HepG2 (cell line): ENCODE data around the gene NEAT1. TPM values are rescaled to one million over a fixed set of nuclear protein-coding genes. Genes with fewer than 3 reads are reported as not detected.
A peak's percentile ranks its signal among the peaks of the same experiment; 100 is the strongest.

Experiments
- CBFB ChIP-seq: sonication (generic); formaldehyde crosslinking; IDR thresholded peaks from 2 replicates; pipeline ENCODE4 v1.4.0; 2020; ENCODE audit warnings: missing genetic modification reagents
- FLYWCH1 ChIP-seq: sonication (generic); formaldehyde crosslinking; IDR thresholded peaks from 2 replicates; pipeline ENCODE4 v1.8.1; 2023; ENCODE audit warnings: mild to moderate bottlenecking, missing genetic modification reagents
- GFI1 ChIP-seq: sonication (generic); formaldehyde crosslinking; IDR thresholded peaks from 2 replicates; pipeline ENCODE4 v1.5.0; 2020; ENCODE audit warnings: missing genetic modification reagents, mild to moderate bottlenecking, borderline replicate concordance
- HCFC1 ChIP-seq: fragments of 150-350 bp; IDR thresholded peaks from 2 replicates; pipeline ENCODE4 v1.6.1; 2014; ENCODE audit warnings: low read depth, low read length
- IRF2 ChIP-seq: IDR thresholded peaks from 2 replicates; pipeline ENCODE4 v1.6.1; 2018; ENCODE audit warnings: missing genetic modification reagents, missing compliant biosample characterization
- MAFG ChIP-seq: sonication (generic); formaldehyde crosslinking; IDR thresholded peaks from 2 replicates; pipeline ENCODE4 v1.5.1; 2020; ENCODE audit warnings: mild to moderate bottlenecking, missing genetic modification reagents
- SCMH1 ChIP-seq: sonication (generic); formaldehyde crosslinking; IDR thresholded peaks from 2 replicates; pipeline ENCODE4 v1.9.0; 2021; ENCODE audit warnings: missing genetic modification reagents, mild to moderate bottlenecking, borderline replicate concordance
- SMYD3 ChIP-seq: sonication (generic); formaldehyde crosslinking; IDR thresholded peaks from 2 replicates; pipeline ENCODE4 v1.8.1; 2023; ENCODE audit warnings: mild to moderate bottlenecking, missing genetic modification reagents
- SRSF4 ChIP-seq: fragments of 200-400 bp; formaldehyde crosslinking; IDR thresholded peaks from one replicate; pipeline ENCODE4 v1.6.1; 2018; ENCODE audit warnings: mild to moderate bottlenecking, low read depth, low read length, moderate library complexity; ENCODE audit not compliant: poor library complexity, severe bottlenecking
- ZFP37 ChIP-seq: sonication (generic); formaldehyde crosslinking; IDR thresholded peaks from 2 replicates; pipeline ENCODE4 v1.4.0; 2020; ENCODE audit warnings: missing genetic modification reagents, borderline replicate concordance
- ZNF343 ChIP-seq: sonication (generic); formaldehyde crosslinking; IDR thresholded peaks from 2 replicates; pipeline ENCODE4 v1.4.0; 2020; ENCODE audit warnings: mild to moderate bottlenecking, missing genetic modification reagents
- ZNF501 ChIP-seq: sonication (generic); formaldehyde crosslinking; IDR thresholded peaks from 2 replicates; pipeline ENCODE4 v1.5.1; 2020; ENCODE audit warnings: mild to moderate bottlenecking, moderate library complexity, missing genetic modification reagents
- ZNF558 ChIP-seq: sonication (generic); formaldehyde crosslinking; IDR thresholded peaks from 2 replicates; pipeline ENCODE4 v1.9.0; 2022; ENCODE audit warnings: mild to moderate bottlenecking, missing genetic modification reagents, borderline replicate concordance
- ZNF713 ChIP-seq: sonication (generic); formaldehyde crosslinking; IDR thresholded peaks from 2 replicates; pipeline ENCODE4 v1.4.0; 2020; ENCODE audit warnings: mild to moderate bottlenecking, missing genetic modification reagents
- ZSCAN30 ChIP-seq: sonication (generic); formaldehyde crosslinking; IDR thresholded peaks from 2 replicates; pipeline ENCODE4 v1.5.0; 2020; ENCODE audit warnings: mild to moderate bottlenecking, missing genetic modification reagents
- polyA plus RNA-seq, 8 experiments: library from polyadenylated mRNA; depleted of rRNA in 3 of 8; stranded (reverse) in 7 of 8; unstranded in 1 of 8; fragments of >200 nt; fragmentation: Illumina TruSeq in 4 of 8; extraction: Trizol in 4 of 8; gene quantifications; 2 replicates each; pipeline versions ENCODE4 v1.2.1 to v1.2.3, GENCODE V29; 2011 to 2016; ENCODE audit warnings: low read depth in 4 of 8, missing spikeins in 1 of 8, mixed read lengths in 1 of 8; ENCODE audit not compliant: insufficient read depth in 1 of 8
- total RNA-seq, 5 experiments: library from RNA; depleted of rRNA; stranded (reverse); fragments of >200 nt; fragmentation: Illumina TruSeq; extraction: Trizol; gene quantifications; 2 replicates each; pipeline ENCODE4 v1.2.3, GENCODE V29; 2016; ENCODE audit warnings: low read depth in 1 of 5
- TF ChIP-seq, protein P1 (sequence below): sonication (generic); formaldehyde crosslinking; IDR thresholded peaks from 2 replicates; pipeline ENCODE4 v1.5.1; 2020; ENCODE audit warnings: missing genetic modification reagents, mild to moderate bottlenecking, borderline replicate concordance
- TF ChIP-seq, protein P2 (sequence below): sonication (generic); IDR thresholded peaks from 2 replicates; pipeline ENCODE4 v1.6.1; 2016; ENCODE audit warnings: low read depth, borderline replicate concordance
- TF ChIP-seq, protein P3 (sequence below): sonication (generic); formaldehyde crosslinking; IDR thresholded peaks from 2 replicates; pipeline ENCODE4 v1.8.0; 2022; ENCODE audit warnings: mild to moderate bottlenecking, missing genetic modification reagents, moderate library complexity
- TF ChIP-seq, protein P4 (sequence below): sonication (generic); formaldehyde crosslinking; IDR thresholded peaks from 2 replicates; pipeline ENCODE4 v1.5.1; 2020; ENCODE audit warnings: mild to moderate bottlenecking, missing genetic modification reagents, borderline replicate concordance
- TF ChIP-seq, protein P5 (sequence below): IDR thresholded peaks from 2 replicates; pipeline ENCODE4 v1.6.1; 2016

NEAT1 gene
- total and polyA plus RNA-seq, 2 of the 13 experiments (the other 11 are each of a cell fraction or from before 2014, with no cell fraction given): 20.5 to 41.2 TPM

DNA sequence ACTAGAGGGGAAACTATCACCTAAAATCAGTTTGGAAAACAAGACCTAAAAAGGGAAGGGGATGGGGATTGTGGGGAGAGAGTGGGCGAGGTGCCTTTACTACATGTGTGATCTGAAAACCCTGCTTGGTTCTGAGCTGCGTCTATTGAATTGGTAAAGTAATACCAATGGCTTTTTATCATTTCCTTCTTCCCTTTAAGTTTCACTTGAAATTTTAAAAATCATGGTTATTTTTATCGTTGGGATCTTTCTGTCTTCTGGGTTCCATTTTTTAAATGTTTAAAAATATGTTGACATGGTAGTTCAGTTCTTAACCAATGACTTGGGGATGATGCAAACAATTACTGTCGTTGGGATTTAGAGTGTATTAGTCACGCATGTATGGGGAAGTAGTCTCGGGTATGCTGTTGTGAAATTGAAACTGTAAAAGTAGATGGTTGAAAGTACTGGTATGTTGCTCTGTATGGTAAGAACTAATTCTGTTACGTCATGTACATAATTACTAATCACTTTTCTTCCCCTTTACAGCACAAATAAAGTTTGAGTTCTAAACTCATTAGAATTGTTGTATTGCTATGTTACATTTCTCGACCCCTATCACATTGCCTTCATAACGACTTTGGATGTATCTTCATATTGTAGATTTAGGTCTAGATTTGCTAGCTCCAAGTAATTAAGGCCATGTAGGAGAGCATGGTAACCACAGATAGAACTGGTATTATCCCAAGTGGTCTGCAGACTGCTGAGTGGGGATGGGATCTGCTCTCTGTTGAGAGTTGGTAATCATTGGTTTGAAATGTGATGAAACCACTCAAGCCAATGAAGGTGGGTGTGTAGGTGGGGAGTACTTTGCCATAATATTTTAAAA lies 3.6 kb downstream of the NEAT1 start (continued):
- TF ChIP-seq, protein P1, sequence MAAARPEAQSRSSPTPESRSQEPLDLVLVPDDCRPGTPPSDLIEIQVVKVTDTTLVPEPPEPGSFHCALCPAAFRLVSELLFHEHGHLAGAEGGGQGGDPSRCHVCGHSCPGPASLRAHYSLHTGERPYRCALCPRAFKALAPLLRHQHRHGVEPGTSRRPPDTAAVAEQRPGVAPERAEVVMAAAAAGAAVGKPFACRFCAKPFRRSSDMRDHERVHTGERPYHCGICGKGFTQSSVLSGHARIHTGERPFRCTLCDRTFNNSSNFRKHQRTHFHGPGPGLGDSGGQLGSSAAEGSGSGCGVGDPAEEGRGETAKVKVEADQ (CRISPR knock-in tag): no peak
- TF ChIP-seq MAFG (CRISPR knock-in tag) (no peak), ZNF558 (CRISPR knock-in tag) (no peak), ZNF343 (CRISPR knock-in tag) (no peak), ZFP37 (CRISPR knock-in tag) (no peak), ZNF713 (no peak), GFI1 (CRISPR knock-in tag) (no peak), SMYD3 (CRISPR knock-in tag) (no peak), HCFC1 (no peak), ZNF501 (CRISPR knock-in tag) (no peak), SCMH1 (CRISPR knock-in tag) (no peak), CBFB (no peak), FLYWCH1 (CRISPR knock-in tag) (no peak), IRF2 (no peak), ZSCAN30 (CRISPR knock-in tag) (no peak), SRSF4 (peak; percentile 64)
- TF ChIP-seq, protein P2, sequence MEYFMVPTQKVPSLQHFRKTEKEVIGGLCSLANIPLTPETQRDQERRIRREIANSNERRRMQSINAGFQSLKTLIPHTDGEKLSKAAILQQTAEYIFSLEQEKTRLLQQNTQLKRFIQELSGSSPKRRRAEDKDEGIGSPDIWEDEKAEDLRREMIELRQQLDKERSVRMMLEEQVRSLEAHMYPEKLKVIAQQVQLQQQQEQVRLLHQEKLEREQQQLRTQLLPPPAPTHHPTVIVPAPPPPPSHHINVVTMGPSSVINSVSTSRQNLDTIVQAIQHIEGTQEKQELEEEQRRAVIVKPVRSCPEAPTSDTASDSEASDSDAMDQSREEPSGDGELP: no peak
- TF ChIP-seq, protein P3, sequence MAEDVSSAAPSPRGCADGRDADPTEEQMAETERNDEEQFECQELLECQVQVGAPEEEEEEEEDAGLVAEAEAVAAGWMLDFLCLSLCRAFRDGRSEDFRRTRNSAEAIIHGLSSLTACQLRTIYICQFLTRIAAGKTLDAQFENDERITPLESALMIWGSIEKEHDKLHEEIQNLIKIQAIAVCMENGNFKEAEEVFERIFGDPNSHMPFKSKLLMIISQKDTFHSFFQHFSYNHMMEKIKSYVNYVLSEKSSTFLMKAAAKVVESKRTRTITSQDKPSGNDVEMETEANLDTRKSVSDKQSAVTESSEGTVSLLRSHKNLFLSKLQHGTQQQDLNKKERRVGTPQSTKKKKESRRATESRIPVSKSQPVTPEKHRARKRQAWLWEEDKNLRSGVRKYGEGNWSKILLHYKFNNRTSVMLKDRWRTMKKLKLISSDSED: no peak
- TF ChIP-seq, protein P4, sequence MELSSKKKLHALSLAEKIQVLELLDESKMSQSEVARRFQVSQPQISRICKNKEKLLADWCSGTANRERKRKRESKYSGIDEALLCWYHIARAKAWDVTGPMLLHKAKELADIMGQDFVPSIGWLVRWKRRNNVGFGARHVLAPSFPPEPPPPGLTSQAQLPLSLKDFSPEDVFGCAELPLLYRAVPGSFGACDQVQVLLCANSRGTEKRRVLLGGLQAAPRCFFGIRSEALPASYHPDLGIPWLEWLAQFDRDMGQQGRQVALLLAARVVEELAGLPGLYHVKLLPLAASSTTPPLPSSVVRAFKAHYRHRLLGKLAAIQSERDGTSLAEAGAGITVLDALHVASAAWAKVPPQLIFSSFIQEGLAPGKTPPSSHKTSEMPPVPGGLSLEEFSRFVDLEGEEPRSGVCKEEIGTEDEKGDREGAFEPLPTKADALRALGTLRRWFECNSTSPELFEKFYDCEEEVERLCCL (CRISPR knock-in tag): no peak
- TF ChIP-seq, protein P5, sequence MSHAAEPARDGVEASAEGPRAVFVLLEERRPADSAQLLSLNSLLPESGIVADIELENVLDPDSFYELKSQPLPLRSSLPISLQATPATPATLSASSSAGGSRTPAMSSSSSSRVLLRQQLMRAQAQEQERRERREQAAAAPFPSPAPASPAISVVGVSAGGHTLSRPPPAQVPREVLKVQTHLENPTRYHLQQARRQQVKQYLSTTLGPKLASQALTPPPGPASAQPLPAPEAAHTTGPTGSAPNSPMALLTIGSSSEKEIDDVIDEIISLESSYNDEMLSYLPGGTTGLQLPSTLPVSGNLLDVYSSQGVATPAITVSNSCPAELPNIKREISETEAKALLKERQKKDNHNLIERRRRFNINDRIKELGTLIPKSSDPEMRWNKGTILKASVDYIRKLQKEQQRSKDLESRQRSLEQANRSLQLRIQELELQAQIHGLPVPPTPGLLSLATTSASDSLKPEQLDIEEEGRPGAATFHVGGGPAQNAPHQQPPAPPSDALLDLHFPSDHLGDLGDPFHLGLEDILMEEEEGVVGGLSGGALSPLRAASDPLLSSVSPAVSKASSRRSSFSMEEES (CRISPR knock-in tag): no peak
